Transverse colon (tissue), 4 donors: Measurements from ENCODE around the gene IGSF9B. TPM values are rescaled to one million over a fixed set of nuclear protein-coding genes. Genes with fewer than 3 reads are reported as not detected.

ENCODE experiments used
- DNase-seq: peaks from one replicate; pipeline ENCODE4 v3.0.0-alpha.2; 2019
- H3K27ac ChIP-seq, 4 donors: fragments of 200-600 bp; sonication (generic); 2 replicates each; pipeline ENCODE4 v1.5.1; 2016 to 2018; ENCODE audit warnings: inconsistent platforms in 4 of 4
- H3K27me3 ChIP-seq: fragments of 200-600 bp; sonication (generic); 2 replicates; pipeline ENCODE4 v1.5.1; 2017; ENCODE audit warnings: inconsistent platforms
- H3K36me3 ChIP-seq, 4 donors: fragments of 200-600 bp; sonication (generic); 2 replicates each; pipeline ENCODE4 v1.5.1; 2017 to 2019; ENCODE audit warnings: inconsistent platforms in 4 of 4
- H3K4me1 ChIP-seq, 4 donors: fragments of 200-600 bp; sonication (generic); 2 replicates each; pipeline ENCODE4 v1.5.1; 2017 to 2020; ENCODE audit warnings: inconsistent platforms in 4 of 4
- H3K4me3 ChIP-seq, 4 donors: fragments of 200-600 bp; sonication (generic); 1 replicate in 1 of 4; 2 replicates in 3 of 4; pipeline versions ENCODE4 v1.5.1 to v1.6.1; 2017 to 2019; ENCODE audit warnings: inconsistent platforms in 4 of 4
- H3K9me3 ChIP-seq, 2 donors: fragments of 200-600 bp; sonication (generic); 2 replicates each; pipeline ENCODE4 v1.5.1; 2017 to 2019; ENCODE audit warnings: inconsistent platforms in 2 of 2
- EP300 ChIP-seq: sonication (generic); formaldehyde crosslinking; IDR thresholded peaks from one replicate; pipeline ENCODE4 v1.6.1; 2017; ENCODE audit warnings: antibody characterized with exemption, low read depth
- POLR2A ChIP-seq: fragments of 450-650 bp; IDR thresholded peaks from one replicate; pipeline ENCODE4 v1.6.1; 2016; ENCODE audit warnings: antibody characterized with exemption, mild to moderate bottlenecking, moderate library complexity
- POLR2AphosphoS5 ChIP-seq, 3 donors: sonication (generic); formaldehyde crosslinking; IDR thresholded peaks; one replicate each; pipeline ENCODE4 v1.6.1; 2016; ENCODE audit warnings: antibody characterized with exemption in 3 of 3
- WGBS, 2 donors: methylation state at CpG; one replicate each; pipeline ENCODE4 v1.1.5; 2018; ENCODE audit warnings: low coverage in 1 of 2; 5-methylcytosine and 5-hydroxymethylcytosine counted together
- in situ Hi-C, 4 donors: fragments of 200-750 bp; cut with MboI; loops; one replicate each; pipeline versions ENCODE4 v1.15.0 to v1.15.1; 2017; ENCODE audit warnings: low sequenced_read_pairs in 3 of 4, low pct_ligation_motif_present in 1 of 4, low pct_unique_long_range_greater_than_20kb in 1 of 4
- intact Hi-C: fragments of 100-400 bp; cut with DNase I; formaldehyde crosslinking; loops from one replicate; pipeline ENCODE4 v1.15.1; 2023; ENCODE audit warnings: low total_unique reads
- total RNA-seq, 4 donors: library from RNA; depleted of rRNA; stranded (reverse); fragments of >200 nt; gene quantifications; one replicate each; pipeline ENCODE4 v1.1.0, GENCODE V29; 2016
- TF ChIP-seq, protein P1 (sequence below), 5 experiments: fragments of 200-600 bp in 3 of 5; fragments of 450-650 bp in 2 of 5; sonication (generic) in 3 of 5; IDR thresholded peaks; 1 replicate in 2 of 5; 2 replicates in 3 of 5; pipeline ENCODE4 v1.5.1; 2016 to 2017; ENCODE audit warnings: antibody characterized with exemption in 5 of 5, inconsistent platforms in 3 of 5, mild to moderate bottlenecking in 2 of 5, moderate library complexity in 1 of 5

The IGSF9B gene
- total RNA-seq, 4 donors from 2014 or later, result 2.6 to 15.3 (median 4.9) TPM

DNA sequence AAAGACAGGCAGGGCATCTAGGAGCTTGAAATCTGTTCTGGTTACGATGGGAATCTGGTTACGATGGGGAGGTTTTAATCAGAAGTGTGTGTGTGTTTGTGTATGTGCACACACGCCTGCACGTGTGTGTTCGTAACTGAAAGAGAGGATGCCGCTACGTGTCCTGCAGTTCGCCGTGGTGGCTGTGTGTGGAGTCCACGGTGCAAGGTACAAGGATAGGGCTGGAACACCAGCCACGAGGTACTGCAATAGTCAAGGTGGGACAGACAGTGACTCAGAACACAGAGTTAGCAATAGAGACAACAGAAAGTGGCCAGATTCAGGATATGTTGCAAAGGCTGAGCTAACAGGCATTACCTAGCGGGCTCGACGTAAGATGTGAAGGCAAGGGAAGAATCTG, 46.7 kb downstream of the IGSF9B start:
- TF ChIP-seq POLR2AphosphoS5 (IDR thresholded peaks at IDR 0.05), result no peak
- Histone ChIP-seq H3K27ac (no peak overlapping the region), H3K36me3 (no peaks in the 10 kb centered on the region), H3K4me1 (no peaks in the 10 kb centered on the region), H3K4me3 (no peak overlapping the region), H3K9me3 (no peaks in the 10 kb centered on the region), H3K27me3 (no peaks in the 10 kb centered on the region)
- intact Hi-C loops (no loop called here), in situ Hi-C loops (no loop called here)
- 80 to 88% methylated on average over 9 to 14 of the region's 14 CpGs for WGBS, 2 donors
- no peak for DNase-seq

DNA sequence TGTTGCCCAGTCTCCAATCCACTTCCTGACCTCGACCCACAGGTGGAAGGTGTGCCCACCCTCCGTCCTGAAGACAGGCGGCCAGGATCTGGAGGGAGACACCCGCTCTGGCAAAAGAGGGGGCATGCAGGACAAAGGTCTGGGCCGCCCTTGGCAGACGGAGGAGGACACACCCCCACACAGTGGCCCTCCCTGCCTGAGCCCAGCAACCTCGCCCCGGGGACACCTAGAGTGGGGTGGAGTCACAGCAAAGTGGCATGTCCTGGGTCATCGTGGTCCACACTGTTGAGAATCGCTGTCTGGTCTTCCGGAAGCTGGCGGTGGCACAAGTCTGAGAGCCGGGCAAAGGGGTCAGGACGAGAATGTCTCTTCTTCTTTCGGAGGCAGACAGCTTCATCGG, 47.9 kb downstream of the IGSF9B start:
- intact Hi-C loops, result no loop called here
- in situ Hi-C loops, result no loop called here
- no peak overlapping the region for H3K4me3 ChIP-seq
- no peaks in the 10 kb centered on the region for H3K4me1 ChIP-seq
- DNase-seq, result no peak
- no peaks in the 10 kb centered on the region for H3K36me3 ChIP-seq
- TF ChIP-seq, protein P1, sequence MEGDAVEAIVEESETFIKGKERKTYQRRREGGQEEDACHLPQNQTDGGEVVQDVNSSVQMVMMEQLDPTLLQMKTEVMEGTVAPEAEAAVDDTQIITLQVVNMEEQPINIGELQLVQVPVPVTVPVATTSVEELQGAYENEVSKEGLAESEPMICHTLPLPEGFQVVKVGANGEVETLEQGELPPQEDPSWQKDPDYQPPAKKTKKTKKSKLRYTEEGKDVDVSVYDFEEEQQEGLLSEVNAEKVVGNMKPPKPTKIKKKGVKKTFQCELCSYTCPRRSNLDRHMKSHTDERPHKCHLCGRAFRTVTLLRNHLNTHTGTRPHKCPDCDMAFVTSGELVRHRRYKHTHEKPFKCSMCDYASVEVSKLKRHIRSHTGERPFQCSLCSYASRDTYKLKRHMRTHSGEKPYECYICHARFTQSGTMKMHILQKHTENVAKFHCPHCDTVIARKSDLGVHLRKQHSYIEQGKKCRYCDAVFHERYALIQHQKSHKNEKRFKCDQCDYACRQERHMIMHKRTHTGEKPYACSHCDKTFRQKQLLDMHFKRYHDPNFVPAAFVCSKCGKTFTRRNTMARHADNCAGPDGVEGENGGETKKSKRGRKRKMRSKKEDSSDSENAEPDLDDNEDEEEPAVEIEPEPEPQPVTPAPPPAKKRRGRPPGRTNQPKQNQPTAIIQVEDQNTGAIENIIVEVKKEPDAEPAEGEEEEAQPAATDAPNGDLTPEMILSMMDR (IDR thresholded peaks at IDR 0.05), result no peak
- TF ChIP-seq POLR2A (no peak), EP300 (no peak), POLR2AphosphoS5 (IDR thresholded peaks at IDR 0.05) (no peak)
- 87% methylated on average over 15 of the region's 16 CpGs; no CpG with 5 or more reads in 1 of the 2 donors for WGBS, 2 donors
- no peaks in the 10 kb centered on the region for H3K9me3 ChIP-seq
- no peaks in the 10 kb centered on the region for H3K27me3 ChIP-seq
- no peak overlapping the region for H3K27ac ChIP-seq

DNA sequence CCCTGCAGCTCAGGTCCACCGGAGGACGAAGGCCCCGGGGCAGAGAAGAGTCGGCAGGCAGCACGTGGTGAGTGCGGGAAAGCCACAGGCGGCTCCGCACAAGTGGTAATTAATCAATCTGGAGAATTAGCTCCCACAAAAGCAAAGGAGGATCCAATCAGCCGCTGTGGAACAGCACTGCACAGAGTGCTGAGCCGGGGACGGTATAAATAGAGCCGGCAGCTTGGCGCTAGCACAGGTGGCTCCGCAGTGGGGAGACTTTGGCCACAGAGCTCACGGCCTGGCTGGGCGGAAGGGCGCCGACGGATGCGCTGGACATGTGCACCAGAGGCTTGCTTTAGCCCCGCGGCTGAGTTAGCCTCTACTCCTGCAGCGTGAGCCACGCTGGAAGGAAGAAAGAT, 48.9 kb downstream of the IGSF9B start:
- intact Hi-C loops, result no loop called here
- WGBS, 2 donors, result 94 to 100% methylated on average over 6 to 24 of the region's 24 CpGs
- no peak overlapping the region for H3K27ac ChIP-seq
- no peaks in the 10 kb centered on the region for H3K27me3 ChIP-seq
- in situ Hi-C loops, result no loop called here
- H3K9me3 ChIP-seq, result no peaks in the 10 kb centered on the region
- TF ChIP-seq, protein P1 (IDR thresholded peaks at IDR 0.05), result no peak
- H3K4me1 ChIP-seq, result no peaks in the 10 kb centered on the region
- DNase-seq, result no peak
- H3K36me3 ChIP-seq, result no peaks in the 10 kb centered on the region
- H3K4me3 ChIP-seq, result no peak overlapping the region

DNA sequence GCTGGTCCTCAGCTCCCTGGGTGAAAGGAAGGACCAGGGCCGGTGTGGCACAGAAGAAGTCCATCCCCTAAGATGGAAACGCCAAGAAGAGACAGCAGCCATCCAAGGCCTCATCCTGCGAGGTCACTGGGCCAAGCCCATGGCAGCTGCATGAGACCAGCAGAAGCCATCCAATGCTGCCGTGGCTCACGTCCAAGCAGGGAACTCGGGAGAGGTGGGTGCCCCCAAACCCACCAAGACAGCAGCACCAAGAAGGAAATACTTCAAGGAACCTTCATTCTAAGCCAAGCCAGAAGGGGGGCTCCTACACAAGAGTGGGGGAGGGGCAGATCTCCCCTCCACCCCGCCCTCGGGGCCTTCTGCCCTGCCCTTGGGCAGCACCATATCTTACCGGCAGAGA, 49.6 kb downstream of the IGSF9B start:
- Histone ChIP-seq H3K27me3 (no peaks in the 10 kb centered on the region), H3K9me3 (no peaks in the 10 kb centered on the region), H3K4me1 (no peaks in the 10 kb centered on the region), H3K27ac (no peak overlapping the region), H3K36me3 (no peaks in the 10 kb centered on the region), H3K4me3 (no peak overlapping the region)
- TF ChIP-seq POLR2AphosphoS5 (IDR thresholded peaks at IDR 0.05) (no peak), EP300 (no peak), POLR2A (no peak)
- TF ChIP-seq, protein P1 (IDR thresholded peaks at IDR 0.05), result no peak
- intact Hi-C loops, result no loop called here
- 87% methylated on average over 9 of the region's 9 CpGs; no CpG with 5 or more reads in 1 of the 2 donors for WGBS, 2 donors
- in situ Hi-C loops, result no loop called here
- no peak for DNase-seq

DNA sequence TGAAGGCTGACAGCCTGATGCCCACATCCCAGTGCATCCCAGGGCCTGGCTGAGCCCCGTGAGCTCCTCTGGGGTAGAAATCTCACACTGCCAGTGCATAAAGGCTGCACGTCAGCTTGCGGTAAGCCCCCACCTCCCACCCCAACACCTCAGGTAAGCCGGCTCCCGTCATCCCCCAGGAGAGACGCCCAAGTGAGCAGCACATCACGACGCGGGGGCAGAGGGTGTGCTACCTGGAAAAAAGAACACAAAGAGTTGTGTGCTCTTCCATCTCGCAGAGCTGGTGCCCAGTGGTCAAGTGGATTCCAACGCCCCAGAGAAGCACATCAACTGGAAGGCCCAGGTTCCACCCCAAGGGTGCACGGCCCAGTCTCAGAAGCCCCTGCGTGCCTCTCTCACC, 50.0 kb downstream of the IGSF9B start:
- intact Hi-C loops (no loop called here), in situ Hi-C loops (no loop called here)
- Histone ChIP-seq H3K36me3 (no peaks in the 10 kb centered on the region), H3K9me3 (no peaks in the 10 kb centered on the region), H3K27me3 (no peaks in the 10 kb centered on the region), H3K4me3 (no peak overlapping the region), H3K4me1 (no peaks in the 10 kb centered on the region), H3K27ac (no peak overlapping the region)
- no peak for TF ChIP-seq POLR2A
- no peak for TF ChIP-seq EP300
- TF ChIP-seq, protein P1 (IDR thresholded peaks at IDR 0.05), result no peak
- no peak for TF ChIP-seq POLR2AphosphoS5 (IDR thresholded peaks at IDR 0.05)
- DNase-seq, result no peak
- WGBS, 2 donors, result 93% methylated on average over 13 of the region's 13 CpGs; no CpG with 5 or more reads in 1 of the 2 donors
